Measurements from ENCODE around the gene CRHR2. TPM values are rescaled to one million over a fixed set of nuclear protein-coding genes. Genes with fewer than 3 reads are reported as not detected.

CRHR2 gene
- total RNA-seq, 4 donors from 2014 or later: 1.1 TPM; not detected in 3

DNA sequence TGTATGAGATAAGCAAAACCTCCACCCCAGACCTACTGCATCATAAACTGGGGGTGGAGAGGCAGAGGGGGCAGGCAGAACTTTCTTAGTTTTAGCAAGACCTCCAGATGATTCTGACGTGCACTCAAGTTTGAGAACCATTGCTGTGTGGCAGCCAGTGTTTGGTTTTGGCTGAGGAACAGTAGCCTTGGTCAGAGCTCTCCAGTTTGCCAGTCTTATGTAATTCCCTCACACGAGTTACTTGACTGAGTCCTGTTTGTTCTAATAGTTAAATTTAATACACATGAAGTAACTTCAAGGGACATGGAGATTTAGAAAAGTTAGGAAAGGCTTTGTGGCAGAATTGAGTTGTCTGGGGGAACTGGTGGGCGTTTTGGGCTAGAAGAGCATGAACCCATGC is 49.0 kb downstream of the CRHR2 start:
- TF ChIP-seq, protein P1, sequence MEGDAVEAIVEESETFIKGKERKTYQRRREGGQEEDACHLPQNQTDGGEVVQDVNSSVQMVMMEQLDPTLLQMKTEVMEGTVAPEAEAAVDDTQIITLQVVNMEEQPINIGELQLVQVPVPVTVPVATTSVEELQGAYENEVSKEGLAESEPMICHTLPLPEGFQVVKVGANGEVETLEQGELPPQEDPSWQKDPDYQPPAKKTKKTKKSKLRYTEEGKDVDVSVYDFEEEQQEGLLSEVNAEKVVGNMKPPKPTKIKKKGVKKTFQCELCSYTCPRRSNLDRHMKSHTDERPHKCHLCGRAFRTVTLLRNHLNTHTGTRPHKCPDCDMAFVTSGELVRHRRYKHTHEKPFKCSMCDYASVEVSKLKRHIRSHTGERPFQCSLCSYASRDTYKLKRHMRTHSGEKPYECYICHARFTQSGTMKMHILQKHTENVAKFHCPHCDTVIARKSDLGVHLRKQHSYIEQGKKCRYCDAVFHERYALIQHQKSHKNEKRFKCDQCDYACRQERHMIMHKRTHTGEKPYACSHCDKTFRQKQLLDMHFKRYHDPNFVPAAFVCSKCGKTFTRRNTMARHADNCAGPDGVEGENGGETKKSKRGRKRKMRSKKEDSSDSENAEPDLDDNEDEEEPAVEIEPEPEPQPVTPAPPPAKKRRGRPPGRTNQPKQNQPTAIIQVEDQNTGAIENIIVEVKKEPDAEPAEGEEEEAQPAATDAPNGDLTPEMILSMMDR (IDR thresholded peaks at IDR 0.05; ENCODE audit: low read depth): no peak

DNA sequence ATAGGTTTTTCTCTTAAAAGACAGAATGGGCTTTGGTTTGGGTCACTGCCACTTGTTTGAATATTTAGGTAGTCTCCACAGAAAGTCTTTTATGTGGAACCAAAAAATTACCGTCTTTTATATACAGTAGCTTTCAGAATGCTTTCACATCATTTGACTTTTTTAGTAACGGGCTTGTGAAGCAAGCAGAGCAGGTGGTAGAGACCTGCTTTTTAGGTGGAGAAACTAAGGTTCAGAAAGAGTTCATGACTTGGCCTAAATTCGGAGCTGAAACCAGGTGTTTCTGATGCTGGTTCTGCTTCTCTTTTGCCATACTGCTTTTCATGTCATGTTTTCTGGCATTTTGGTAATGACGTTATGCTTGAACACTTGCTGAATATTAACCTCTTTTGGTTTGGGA is 51.3 kb downstream of the CRHR2 start:
- TF ChIP-seq, protein P1 (IDR thresholded peaks at IDR 0.05; ENCODE audit: low read depth): no peak

DNA sequence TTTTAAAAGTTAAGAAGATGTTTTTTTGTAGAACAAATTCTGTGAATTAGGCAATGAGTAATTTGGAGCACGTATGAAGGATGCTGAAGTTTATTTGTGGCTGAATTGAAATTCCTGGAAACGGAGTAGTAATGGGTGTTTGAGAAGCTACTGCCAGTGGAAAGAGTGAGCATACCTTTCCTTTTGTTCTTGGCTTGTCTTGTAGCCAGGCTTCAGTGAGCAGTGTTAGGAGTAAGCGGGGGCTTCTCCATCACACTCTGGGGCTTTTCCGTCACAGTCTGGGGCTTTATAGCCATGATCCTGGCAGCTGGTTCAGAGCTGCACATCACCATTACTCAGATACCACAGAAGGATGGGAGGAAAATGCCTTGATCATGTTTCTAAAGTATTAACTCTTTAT is 55.2 kb downstream of the CRHR2 start:
- TF ChIP-seq, protein P1 (IDR thresholded peaks at IDR 0.05; ENCODE audit: low read depth): no peak

DNA sequence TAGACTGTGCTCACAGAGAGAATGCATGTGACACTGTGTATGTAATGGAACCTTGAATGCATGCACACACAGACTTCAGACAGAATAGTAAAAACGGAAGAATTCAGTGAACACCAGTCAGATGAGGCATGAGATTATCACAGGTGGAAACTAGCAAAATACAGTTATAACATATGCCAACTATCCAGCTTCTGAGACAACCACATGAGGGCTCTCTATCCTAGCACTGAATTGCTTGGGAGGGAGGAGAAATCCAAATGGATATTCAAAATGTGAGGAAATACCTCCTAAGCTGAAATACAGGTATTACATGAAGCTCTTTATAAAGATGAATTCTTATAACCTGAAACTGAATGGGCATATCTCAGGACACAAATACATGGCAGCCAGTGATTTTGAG is 57.0 kb downstream of the CRHR2 start:
- TF ChIP-seq, protein P1 (IDR thresholded peaks at IDR 0.05; ENCODE audit: low read depth): no peak

DNA sequence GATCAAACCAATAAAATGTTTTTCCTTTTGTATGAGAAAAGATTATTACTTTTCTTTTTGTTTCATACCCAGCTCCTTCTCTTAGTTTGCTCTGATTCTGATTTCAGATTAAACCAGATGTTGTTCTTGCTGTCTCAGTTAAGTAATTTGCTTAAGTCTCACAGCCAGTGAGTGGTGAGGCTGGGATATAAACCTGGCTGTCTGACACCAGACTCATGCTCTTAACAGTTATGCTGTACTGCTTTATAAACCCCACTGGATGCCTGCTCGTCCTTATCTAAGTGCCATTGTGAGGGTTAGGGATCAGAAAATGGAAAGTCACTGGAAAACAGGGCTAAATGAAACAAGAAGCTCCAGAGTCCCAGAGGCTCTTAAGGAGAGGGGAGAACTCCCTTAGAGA is 63.3 kb downstream of the CRHR2 start:
- TF ChIP-seq, protein P1 (IDR thresholded peaks at IDR 0.05; ENCODE audit: low read depth): no peak

DNA sequence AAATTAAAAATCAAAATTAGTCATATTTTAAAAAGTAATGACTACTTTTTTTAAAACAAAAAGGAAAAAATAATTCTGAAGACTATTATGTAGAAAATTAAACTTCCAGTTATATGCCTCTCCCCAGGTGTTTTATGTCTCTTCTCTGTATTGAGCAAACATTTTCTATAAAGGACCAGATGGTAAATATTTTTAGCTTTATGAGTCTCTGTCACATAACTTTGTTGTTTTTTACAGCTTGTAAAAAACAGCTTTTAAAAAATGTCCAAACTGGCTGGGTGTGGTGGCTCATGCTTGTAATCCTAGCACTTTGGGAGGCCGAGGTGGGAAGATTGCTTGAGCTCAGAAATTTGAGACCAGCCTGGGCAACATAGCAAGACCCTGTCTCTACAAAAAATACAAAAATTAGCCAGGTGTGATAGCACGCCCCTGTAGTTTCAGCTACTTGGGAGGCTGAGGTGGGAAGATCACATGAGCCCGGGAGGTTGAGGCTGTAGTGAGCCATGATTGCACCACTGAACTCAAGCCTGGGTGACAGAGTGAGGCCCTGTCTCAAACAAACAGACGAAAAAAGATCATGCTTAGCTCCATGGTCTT is 64.1 kb downstream of the CRHR2 start:
- TF ChIP-seq, protein P1 (IDR thresholded peaks at IDR 0.05; ENCODE audit: low read depth): no peak

DNA sequence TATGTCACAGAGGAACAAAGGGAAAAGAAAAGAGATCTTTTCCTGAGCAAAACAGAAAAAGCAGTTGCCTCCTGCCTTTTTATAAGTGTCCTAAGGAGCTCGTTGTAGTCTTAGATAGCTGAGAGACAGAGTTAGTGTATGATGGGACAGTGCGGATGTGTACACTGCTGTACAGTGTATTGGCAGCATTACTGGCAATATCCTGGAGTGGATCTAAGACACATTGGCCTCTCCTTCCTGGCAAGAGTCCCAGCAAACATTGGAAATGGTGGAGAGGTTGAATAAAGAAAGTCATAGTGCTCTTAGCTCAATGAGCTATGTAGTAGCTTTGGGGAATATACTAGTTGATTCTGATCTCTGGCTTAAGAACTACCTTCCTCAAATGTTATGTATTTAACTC is 64.9 kb downstream of the CRHR2 start:
- TF ChIP-seq, protein P1 (IDR thresholded peaks at IDR 0.05; ENCODE audit: low read depth): no peak

All from subcutaneous adipose tissue (tissue), 4 donors.